ENCODE results near the gene BCAS3. TPM values are rescaled to one million over a fixed set of nuclear protein-coding genes. Genes with fewer than 3 reads are reported as not detected.
"Not testable (repeated sequence)": the region's sequence is repeated elsewhere in the genome, so short reads cannot be mapped to it uniquely, and the experiment has no call there.

BCAS3 gene
- total RNA-seq, 1 donor from 2014 or later = 15.6 TPM

- intact Hi-C loops (cut with DNase I) = no loop called here
- DNase-seq (no peak), ATAC-seq (ENCODE audit: poor library complexity) (no peak)
Observed at GRCh38 chr17:60767744-60768308, 90.2 kb downstream of the BCAS3 start.

GRCh38 chr17:60769327-60769726 is 91.7 kb downstream of the BCAS3 start:
- DNase-seq (no peak), ATAC-seq (ENCODE audit: poor library complexity) (no peak)
- intact Hi-C loops (cut with DNase I) = no loop called here

DNA sequence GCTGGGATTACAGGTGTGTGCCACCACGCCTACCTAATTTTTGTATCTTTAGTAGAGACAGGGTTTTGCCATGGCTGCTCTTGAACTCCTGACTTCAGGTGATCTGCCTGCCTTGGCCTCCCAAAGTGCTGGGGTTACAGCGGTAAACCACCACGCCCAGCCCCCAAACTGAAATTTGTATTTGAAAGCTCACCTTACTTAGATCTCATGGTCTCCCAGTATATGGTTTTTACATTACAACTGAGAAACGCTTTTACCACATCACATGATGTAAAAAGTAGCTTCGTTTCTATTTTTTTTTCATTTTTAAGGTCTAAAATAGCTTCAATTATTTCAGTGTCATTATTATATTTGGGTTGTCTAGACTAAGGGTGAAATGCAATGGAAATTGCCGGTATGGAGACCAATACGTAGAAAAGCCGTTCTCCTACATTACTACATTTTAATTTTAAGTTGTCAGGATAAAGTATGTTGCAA is 93.3 kb downstream of the BCAS3 start:
- ATAC-seq (ENCODE audit: poor library complexity) (no peak), DNase-seq (no peak)
- intact Hi-C loops (cut with DNase I) = no loop called here

- ATAC-seq (ENCODE audit: poor library complexity); DNase-seq; intact Hi-C loops (cut with DNase I): not testable (repeated sequence)
Observed at GRCh38 chr17:60771621-60772020, 94.0 kb downstream of the BCAS3 start.

DNA sequence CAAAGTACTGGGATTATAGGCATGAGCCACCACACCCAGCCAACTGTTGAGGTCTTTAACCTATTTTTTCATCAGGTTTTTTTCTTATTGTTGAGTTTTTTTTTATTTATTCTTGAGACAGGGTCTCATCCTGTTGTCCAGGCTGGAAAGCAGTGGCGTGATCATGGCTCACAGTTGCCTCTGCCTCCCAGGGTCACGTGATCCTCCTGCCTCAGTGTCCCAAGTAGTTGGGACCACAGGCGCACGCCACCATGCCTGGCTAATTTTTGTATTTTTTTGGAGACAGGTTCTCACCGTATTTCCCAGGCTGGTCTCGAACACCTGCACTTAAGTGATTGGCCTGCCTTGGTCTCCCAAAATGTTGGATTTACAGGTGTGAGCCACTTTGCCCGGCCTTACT is 95.9 kb downstream of the BCAS3 start:
- no peak for ATAC-seq (ENCODE audit: poor library complexity)
- no peak for DNase-seq
- intact Hi-C loops (cut with DNase I) = no loop called here

- DNase-seq = no peak
- ATAC-seq (ENCODE audit: poor library complexity) = no peak
- intact Hi-C loops (cut with DNase I) = no loop called here
Observed at GRCh38 chr17:60781880-60782412, 104.3 kb downstream of the BCAS3 start.

DNA sequence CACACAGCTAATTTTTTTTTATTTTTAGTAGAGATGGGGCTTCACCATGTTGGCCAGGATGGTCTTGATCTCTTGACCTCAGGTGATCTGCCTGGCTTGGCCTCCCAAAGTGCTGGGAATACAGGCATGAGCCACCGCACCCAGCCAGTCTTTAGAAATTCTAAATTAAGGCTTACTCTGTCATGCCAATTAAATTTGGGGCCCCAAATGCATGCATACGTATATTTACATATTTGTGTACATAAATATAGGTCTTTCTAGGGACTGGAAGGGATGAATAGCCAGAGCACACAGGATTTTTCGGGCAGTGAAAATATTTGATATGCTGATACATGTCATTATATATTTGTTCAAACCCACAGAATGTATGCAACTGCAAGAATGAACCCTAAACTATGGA is 105.1 kb downstream of the BCAS3 start:
- ATAC-seq (ENCODE audit: poor library complexity) (no peak), DNase-seq (no peak)
- intact Hi-C loops (cut with DNase I) = no loop called here

- intact Hi-C loops (cut with DNase I) = no loop called here
- DNase-seq (no peak), ATAC-seq (ENCODE audit: poor library complexity) (no peak)
Observed at GRCh38 chr17:60790205-60790604, 112.6 kb downstream of the BCAS3 start.

- peak; percentile 38 for ATAC-seq (ENCODE audit: poor library complexity)
- peak; percentile 44 for DNase-seq
- intact Hi-C loops (cut with DNase I) = no loop called here
Observed at GRCh38 chr17:60792250-60792898, 114.7 kb downstream of the BCAS3 start.

DNA sequence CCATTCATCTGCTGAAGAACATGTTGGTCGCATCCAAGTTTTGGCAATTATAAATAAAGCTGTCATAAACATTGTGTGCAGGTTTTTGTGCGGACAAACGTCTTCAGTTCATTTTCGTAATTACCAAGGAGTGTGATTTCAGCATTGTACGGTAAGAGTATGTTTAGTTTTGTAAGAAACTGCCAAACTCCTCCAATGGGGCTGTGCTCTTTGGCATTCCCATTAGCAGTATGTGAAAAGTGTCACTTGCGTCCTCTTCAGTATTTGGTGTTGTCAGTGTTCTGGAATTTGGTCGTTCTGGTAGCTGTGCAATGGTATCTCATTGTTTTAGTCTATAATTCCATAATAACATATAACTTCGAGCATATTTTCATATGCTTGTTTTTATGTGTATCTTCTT is 120.9 kb downstream of the BCAS3 start:
- ATAC-seq (ENCODE audit: poor library complexity) = no peak
- DNase-seq = no peak
- intact Hi-C loops (cut with DNase I) = no loop called here

DNA sequence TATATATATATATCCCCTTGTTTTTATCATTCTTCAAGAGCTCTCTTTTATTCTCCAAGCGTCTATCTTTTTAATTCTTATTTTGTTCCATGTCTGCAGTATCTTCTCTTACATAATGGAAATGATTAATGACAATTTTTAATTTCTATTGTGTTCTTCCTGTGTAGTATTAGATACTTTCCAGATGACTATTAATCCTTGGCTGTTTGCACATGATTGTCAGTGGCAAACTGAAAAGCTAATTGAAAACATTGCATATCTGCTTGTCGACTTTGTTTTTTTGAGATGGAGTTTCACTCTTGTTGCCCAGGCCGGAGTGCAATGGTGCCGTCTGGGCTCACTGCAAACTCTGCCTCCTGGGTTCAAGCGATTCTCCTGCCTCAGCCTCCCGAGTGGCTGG is 124.7 kb downstream of the BCAS3 start:
- intact Hi-C loops (cut with DNase I) = no loop called here
- DNase-seq = no peak
- no peak for ATAC-seq (ENCODE audit: poor library complexity)

DNA sequence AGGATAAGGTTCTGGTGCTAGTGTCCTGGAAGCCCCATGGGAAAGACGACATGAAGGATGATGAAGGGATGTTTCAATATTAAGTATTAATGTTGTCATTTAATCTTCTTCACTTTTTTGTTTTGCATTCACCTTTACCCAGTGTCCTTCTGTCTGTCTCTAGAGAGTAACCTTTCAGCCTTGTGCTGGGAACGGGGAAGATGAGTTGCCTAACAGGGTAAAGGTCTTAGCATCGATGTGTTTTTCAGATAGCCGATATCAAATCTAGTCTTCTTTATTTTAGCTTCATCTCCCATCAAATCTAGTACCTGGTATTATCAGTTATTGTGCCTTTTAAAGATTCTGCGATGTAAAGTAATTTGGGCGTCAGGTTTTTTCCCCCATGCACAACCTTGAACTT is 125.4 kb downstream of the BCAS3 start:
- DNase-seq (no peak), ATAC-seq (ENCODE audit: poor library complexity) (no peak)
- intact Hi-C loops (cut with DNase I) = no loop called here

GRCh38 chr17:60804831-60805230 is 127.2 kb downstream of the BCAS3 start:
- intact Hi-C loops (cut with DNase I) = no loop called here
- ATAC-seq (ENCODE audit: poor library complexity) (no peak), DNase-seq (no peak)

GRCh38 chr17:60809421-60809820 is 131.8 kb downstream of the BCAS3 start:
- intact Hi-C loops (cut with DNase I) = no loop called here
- ATAC-seq (ENCODE audit: poor library complexity) (no peak), DNase-seq (no peak)

DNA sequence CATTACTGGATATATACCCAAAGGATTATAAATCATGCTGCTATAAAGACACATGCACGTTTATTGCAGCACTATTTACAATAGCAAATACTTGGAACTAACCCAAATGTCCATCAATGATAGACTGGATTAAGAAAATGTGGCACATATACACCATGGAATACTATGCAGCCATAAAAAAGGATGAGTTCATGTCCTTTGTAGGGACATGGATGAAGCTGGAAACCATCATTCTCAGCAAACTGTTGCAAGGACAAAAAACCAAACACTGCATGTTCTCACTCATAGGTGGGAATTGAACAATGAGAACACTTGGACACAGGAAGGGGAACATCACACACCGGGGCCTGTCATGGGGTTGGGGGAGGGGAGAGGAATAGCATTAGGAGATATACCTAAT is 137.3 kb downstream of the BCAS3 start:
- DNase-seq; ATAC-seq (ENCODE audit: poor library complexity); intact Hi-C loops (cut with DNase I): not testable (repeated sequence)

GRCh38 chr17:60817192-60817591 is 139.5 kb downstream of the BCAS3 start:
- ATAC-seq (ENCODE audit: poor library complexity) (no peak), DNase-seq (no peak)
- intact Hi-C loops (cut with DNase I) = no loop called here

DNA sequence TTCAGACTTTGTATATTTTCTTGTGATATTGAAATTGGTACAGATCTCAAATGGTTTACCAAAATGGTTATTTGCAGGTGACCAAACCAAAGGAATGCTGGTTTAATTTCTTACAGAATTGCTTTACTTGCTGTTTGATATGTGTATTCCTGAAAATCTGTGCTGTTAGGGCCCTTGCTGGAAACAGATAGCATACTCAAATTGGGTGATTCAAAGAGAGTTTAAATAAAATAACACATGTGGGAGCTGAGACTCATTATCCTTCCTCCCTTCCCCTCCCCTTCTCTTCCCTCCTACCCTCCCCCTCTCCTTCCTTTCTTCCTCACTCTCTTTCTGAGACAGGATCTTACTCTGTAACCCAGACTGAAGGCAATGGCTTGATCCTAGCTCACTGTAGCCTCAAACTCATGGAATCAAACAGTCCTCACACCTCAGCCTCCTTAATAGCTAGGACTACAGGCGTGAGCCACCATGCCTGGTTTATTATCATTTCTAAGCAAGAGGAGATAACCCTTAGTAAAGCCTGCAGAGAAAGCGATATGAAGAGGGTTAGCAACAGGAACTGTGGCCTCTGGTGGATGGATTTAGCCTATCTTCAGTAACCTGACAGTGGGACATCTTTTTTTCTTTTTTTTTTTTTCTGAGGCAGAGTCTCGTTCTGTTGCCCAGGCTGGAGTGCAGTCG is 141.9 kb downstream of the BCAS3 start:
- no peak for DNase-seq
- no peak for ATAC-seq (ENCODE audit: poor library complexity)
- intact Hi-C loops (cut with DNase I) = no loop called here

GRCh38 chr17:60823515-60823914 is 145.9 kb downstream of the BCAS3 start:
- intact Hi-C loops (cut with DNase I) = no loop called here
- ATAC-seq (ENCODE audit: poor library complexity) (no peak), DNase-seq (no peak)

- ATAC-seq (ENCODE audit: poor library complexity) (no peak), DNase-seq (no peak)
- intact Hi-C loops (cut with DNase I) = no loop called here
Observed at GRCh38 chr17:60825351-60825750, 147.7 kb downstream of the BCAS3 start.

- DNase-seq (no peak), ATAC-seq (ENCODE audit: poor library complexity) (no peak)
- intact Hi-C loops (cut with DNase I) = no loop called here
Observed at GRCh38 chr17:60827943-60828342, 150.3 kb downstream of the BCAS3 start.
